Measurements from ENCODE around the gene EEPD1.
"Not testable (repeated sequence)": the region's sequence is repeated elsewhere in the genome, so short reads cannot be mapped to it uniquely, and the experiment has no call there.

EEPD1 gene

DNA sequence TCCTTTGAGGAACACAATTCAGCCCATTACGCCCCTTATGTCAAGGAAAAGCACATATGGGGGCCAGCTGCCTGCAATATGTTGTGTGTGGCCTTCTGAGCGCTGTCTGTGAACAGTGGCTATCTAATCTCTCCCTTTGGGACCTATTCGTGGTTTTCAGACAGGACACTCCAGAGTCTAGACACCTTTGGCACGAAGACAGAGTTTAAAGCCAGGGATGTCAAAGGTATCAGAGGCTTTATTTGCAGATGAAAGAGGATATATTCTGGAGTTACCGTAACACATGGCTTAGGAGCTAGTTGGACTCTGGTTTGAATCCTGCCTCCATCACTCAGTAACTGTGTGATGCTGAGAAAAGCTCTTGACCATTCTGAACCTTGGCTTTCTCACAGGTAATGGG, 14.8 kb upstream of the EEPD1 start:
- DNase-seq = no peak
- H3K27me3 Mint-ChIP-seq = peaks cover 17% of the 10 kb centered on the region
- no peaks in the 10 kb centered on the region for H3K4me1 Mint-ChIP-seq
- no peak overlapping the region for H3K27ac Mint-ChIP-seq
- CTCF ChIA-PET = no interaction called here
- H3K36me3 Mint-ChIP-seq = no peaks in the 10 kb centered on the region
- H3K4me3 Mint-ChIP-seq = no peak overlapping the region
- H3K9me3 Mint-ChIP-seq = no peaks in the 10 kb centered on the region

DNA sequence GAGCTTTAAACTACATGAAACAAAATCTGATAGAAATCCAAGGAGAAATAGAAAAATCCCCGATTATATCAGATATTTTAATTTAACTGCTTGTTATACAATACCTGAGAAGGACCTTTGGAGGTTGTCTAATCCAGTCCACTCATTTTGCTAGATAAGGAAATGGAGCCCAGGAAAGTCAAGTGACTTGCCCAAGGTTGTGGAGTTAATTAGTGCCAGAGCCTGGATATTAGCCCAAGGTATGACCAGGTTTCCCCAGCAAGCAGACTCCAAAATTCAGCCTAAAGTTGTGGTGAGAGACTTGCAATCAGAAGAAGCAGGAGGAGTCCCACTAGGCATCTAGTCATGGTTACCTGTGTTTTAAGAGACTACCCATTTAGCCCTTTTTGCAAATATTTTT, 11.7 kb upstream of the EEPD1 start:
- Mint-ChIP-seq H3K4me3 (no peak overlapping the region), H3K36me3 (no peaks in the 10 kb centered on the region), H3K9me3 (no peaks in the 10 kb centered on the region), H3K27ac (no peak overlapping the region), H3K4me1 (no peaks in the 10 kb centered on the region), H3K27me3 (peaks cover 9% of the 10 kb centered on the region)
- CTCF ChIA-PET = no interaction called here
- DNase-seq = no peak

DNA sequence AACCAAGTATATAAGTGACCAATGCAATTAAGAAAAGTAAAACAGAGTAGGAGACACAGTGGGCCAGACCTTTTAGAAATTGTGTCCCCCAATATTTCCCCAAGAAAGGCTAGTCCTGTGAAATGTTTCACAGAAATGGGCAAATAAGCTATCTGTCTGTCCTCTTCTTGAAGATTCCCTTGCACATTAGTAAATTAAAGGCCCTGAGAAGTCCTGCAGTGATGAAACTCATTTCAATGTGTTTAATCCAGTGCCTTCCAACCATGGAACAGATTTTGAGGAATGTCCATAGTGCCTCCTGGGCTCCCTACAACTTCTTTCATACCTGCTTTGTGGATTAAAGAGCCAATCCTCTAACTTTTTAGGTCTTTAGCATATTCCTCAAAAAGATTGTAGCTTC, 11.2 kb upstream of the EEPD1 start:
- CTCF ChIA-PET = no interaction called here

DNA sequence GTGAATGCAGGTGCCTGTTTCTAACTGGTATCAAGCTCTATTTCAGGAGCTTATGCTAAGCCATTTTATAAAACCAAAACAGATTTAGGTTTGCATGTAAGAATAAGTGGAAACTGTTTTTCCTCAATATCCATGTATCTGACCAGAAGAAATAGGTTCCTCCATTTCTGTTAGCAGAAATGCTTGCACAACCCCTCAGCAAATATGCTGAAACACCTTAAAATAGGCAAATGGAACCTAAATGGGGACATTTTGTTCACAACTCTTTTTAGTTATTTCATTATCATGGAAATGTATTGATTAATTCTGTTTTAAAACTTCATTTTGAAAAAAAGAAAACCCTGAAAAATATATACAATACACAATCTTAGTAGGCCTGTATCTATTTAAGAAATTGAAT, 8.9 kb upstream of the EEPD1 start:
- peaks cover 20% of the 10 kb centered on the region for H3K27me3 Mint-ChIP-seq
- H3K4me3 Mint-ChIP-seq = no peak overlapping the region
- CTCF ChIA-PET = no interaction called here
- no peak for DNase-seq
- peaks cover 2% of the 10 kb centered on the region for H3K9me3 Mint-ChIP-seq
- H3K36me3 Mint-ChIP-seq = no peaks in the 10 kb centered on the region
- H3K27ac Mint-ChIP-seq = no peak overlapping the region
- no peaks in the 10 kb centered on the region for H3K4me1 Mint-ChIP-seq

More for the DNA sequence above, 11.2 kb upstream of the EEPD1 start:
- Mint-ChIP-seq H3K9me3 (no peaks in the 10 kb centered on the region), H3K27ac (no peak overlapping the region), H3K4me3 (no peak overlapping the region), H3K4me1 (no peaks in the 10 kb centered on the region), H3K27me3 (peaks cover 12% of the 10 kb centered on the region), H3K36me3 (no peaks in the 10 kb centered on the region)
- DNase-seq = no peak

GRCh38 chr7:36145686-36146085, 7.4 kb upstream of the EEPD1 start:
- Mint-ChIP-seq H3K4me3 (no peak overlapping the region), H3K27ac (no peak overlapping the region), H3K27me3 (peaks cover 27% of the 10 kb centered on the region), H3K9me3 (peaks cover 2% of the 10 kb centered on the region), H3K36me3 (no peaks in the 10 kb centered on the region), H3K4me1 (no peaks in the 10 kb centered on the region)
- CTCF ChIA-PET = no interaction called here
- no peak for DNase-seq

DNA sequence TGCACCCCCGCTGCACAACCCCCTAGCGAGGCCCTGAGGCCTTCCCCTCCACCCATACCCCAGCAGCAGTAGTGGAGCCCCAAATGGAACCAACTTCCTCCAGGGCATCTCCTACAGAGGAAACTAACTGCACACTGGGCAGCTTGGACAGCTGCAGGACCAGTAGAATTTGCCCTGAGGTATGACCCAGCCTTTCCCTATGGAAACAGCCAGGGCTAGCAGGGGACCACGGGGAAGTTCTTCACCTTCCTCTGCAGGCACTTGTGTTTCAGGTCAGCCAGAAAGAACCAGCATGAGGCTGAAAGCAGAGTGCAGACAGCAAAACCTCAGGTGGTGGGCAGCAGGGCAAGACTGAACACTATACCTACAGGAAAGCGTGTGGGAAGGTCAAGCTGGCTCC, 5.7 kb upstream of the EEPD1 start:
- H3K27ac Mint-ChIP-seq = no peak overlapping the region

GRCh38 chr7:36148422-36149065, 4.5 kb upstream of the EEPD1 start:
- no peak for DNase-seq
- Mint-ChIP-seq H3K4me1 (peaks cover 7% of the 10 kb centered on the region), H3K9me3 (peaks cover 2% of the 10 kb centered on the region), H3K27ac (no peak overlapping the region), H3K36me3 (no peaks in the 10 kb centered on the region), H3K27me3 (peaks cover 27% of the 10 kb centered on the region), H3K4me3 (no peak overlapping the region)
- CTCF ChIA-PET = interaction anchor here (0.6 kb wide), 1 partner anchor 423 kb away, joined by 3 read pairs; no protein-coding TSS in a partner anchor

More for the DNA sequence above, 5.7 kb upstream of the EEPD1 start:
- Mint-ChIP-seq H3K27me3 (peaks cover 27% of the 10 kb centered on the region), H3K4me3 (no peak overlapping the region), H3K4me1 (peaks cover 3% of the 10 kb centered on the region), H3K9me3 (peaks cover 2% of the 10 kb centered on the region), H3K36me3 (no peaks in the 10 kb centered on the region)
- CTCF ChIA-PET = no interaction called here
- no peak for DNase-seq

DNA sequence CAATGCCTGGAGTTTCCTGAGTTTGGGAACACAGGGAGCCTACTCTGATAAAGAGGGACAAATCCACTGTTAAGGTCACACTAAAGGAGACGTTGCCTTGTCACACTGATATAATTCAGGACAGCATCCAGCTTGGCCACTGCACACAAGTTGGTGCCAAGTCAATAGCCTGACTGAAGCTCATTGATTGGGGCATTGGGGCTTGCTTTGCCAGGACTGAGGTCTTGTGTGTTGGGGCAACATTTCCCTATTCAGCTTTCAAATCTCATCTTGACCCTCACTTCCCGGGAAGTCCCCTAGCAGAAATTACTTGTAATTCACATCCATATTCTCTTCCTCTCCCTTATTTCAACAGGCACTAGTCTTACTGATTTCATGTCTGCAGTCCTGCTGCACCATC, 3.8 kb upstream of the EEPD1 start:
- not testable (repeated sequence) for DNase-seq, H3K27ac Mint-ChIP-seq, H3K4me3 Mint-ChIP-seq, H3K36me3 Mint-ChIP-seq, H3K9me3 Mint-ChIP-seq
- Mint-ChIP-seq H3K27me3 (peaks cover 30% of the 10 kb centered on the region), H3K4me1 (peaks cover 14% of the 10 kb centered on the region)
- CTCF ChIA-PET = interaction anchor here (0.6 kb wide), 1 partner anchor 424 kb away, joined by 3 read pairs; no protein-coding TSS in a partner anchor

GRCh38 chr7:36149694-36150452, 3.2 kb upstream of the EEPD1 start:
- H3K4me3 Mint-ChIP-seq = no peak overlapping the region
- no peaks in the 10 kb centered on the region for H3K36me3 Mint-ChIP-seq
- CTCF ChIA-PET = no interaction called here
- peaks cover 2% of the 10 kb centered on the region for H3K9me3 Mint-ChIP-seq
- no peak overlapping the region for H3K27ac Mint-ChIP-seq
- peaks cover 16% of the 10 kb centered on the region for H3K4me1 Mint-ChIP-seq
- H3K27me3 Mint-ChIP-seq = peaks cover 37% of the 10 kb centered on the region
- no peak for DNase-seq

DNA sequence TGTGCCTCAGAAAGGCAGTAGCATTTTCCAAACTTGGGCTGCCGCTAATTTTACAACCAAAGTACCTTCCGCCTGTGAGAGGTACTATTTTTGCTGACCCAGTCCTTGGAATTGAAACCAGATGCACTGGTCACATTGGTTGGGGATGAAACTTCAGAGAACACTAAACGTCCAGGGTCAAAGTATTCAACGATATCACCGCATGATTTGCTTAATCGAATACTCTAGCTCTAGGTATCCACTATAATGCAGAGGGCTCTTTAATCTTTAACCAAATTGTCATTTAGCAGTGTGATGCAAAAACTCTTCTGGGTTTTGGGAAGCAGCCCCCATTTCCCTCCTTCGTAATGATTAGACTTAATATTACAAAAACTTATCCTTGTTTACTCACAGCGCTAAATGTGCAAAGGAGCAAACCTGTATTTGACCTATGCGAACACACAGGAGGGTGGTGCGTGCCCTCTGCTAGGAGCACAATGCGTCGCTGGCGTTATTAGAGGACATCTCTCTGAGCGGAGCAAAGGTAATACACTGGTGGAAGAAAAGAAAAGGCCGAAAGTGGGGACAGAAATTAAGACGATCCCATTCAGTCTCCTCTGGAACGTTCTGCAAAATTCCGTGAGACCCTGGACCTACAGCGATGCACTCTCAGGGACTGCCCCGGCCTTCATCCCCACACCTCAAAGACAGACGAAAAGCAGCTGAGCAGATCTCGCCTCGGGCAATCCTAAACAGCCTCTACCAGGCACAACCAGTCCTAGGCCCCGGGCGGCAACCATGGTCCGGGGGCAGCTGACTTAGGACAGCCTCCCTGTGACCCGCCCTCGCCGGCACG, 916 bp upstream of the EEPD1 start:
- H3K27ac Mint-ChIP-seq = peak overlapping the region; percentile 39
- peaks cover 40% of the 10 kb centered on the region for H3K27me3 Mint-ChIP-seq
- no peak for DNase-seq
- H3K9me3 Mint-ChIP-seq = peaks cover 2% of the 10 kb centered on the region
- CTCF ChIA-PET = no interaction called here
- H3K36me3 Mint-ChIP-seq = no peaks in the 10 kb centered on the region
- peaks cover 19% of the 10 kb centered on the region for H3K4me1 Mint-ChIP-seq
- H3K4me3 Mint-ChIP-seq = peak overlapping the region; percentile 75

DNA sequence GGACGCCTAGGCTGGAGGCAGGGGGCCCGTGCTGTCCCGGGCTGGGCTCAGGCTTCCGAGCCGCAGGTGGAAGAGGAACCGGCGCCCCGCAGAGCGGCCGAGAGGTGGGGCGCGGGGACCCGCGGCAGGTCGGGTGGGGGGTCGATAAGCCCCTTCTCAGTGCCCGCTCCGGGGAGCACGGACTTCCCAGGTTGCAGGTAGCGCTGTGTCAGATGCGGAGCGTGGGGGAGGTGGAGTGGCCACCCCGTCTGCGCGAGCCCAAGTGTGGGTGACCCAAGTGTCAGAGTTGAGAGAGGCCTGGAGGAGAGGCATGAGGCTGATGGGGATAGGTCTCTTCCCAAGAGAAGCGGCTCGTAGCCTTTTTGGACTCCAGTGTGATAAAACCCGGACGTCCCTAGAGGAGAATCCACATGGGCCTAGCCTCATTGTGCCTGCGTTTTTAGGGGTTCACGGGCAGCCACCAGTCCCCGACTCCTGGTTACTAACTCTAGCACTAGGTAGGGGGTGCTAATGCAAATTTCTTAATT, 580 bp downstream of the EEPD1 start:
- peak; percentile 43 for DNase-seq
- Mint-ChIP-seq H3K36me3 (no peaks in the 10 kb centered on the region), H3K9me3 (no peaks in the 10 kb centered on the region), H3K4me3 (peak overlapping the region; percentile 75), H3K27me3 (peaks cover 32% of the 10 kb centered on the region), H3K27ac (no peak overlapping the region), H3K4me1 (peaks cover 19% of the 10 kb centered on the region)
- CTCF ChIA-PET = no interaction called here

GRCh38 chr7:36154255-36155212, 1.5 kb downstream of the EEPD1 start:
- Mint-ChIP-seq H3K4me3 (peak overlapping the region; percentile 75), H3K27me3 (peaks cover 32% of the 10 kb centered on the region), H3K9me3 (no peaks in the 10 kb centered on the region), H3K36me3 (no peaks in the 10 kb centered on the region), H3K27ac (no peak overlapping the region), H3K4me1 (peaks cover 19% of the 10 kb centered on the region)
- CTCF ChIA-PET = no interaction called here
- no peak for DNase-seq

DNA sequence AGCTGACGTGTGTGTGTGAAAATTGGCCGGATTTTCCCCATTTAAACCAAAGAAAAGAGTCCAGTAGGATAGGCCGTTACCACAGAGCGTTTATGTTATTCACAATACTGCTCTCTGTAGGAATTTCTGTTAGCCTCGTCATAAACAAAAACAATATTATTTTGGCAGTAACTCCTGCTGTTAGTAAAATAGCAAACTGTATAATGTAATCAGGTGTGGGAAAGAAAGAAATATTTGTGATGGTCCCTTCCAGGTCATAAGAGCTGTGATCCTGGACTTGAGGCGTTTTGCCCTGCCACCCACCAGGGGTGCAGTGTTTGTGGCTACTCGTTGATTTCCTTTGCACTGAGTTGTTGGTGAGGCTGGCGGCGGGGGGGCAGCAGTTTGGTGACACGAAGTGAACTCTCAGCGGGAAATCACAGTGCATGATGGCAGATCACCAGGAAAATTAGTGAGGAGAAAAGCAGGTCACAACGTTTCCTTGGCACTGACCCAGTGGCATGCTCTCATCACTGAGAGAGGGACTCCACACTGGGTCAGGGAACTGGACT, 2.8 kb downstream of the EEPD1 start:
- Mint-ChIP-seq H3K36me3 (no peaks in the 10 kb centered on the region), H3K4me1 (peaks cover 19% of the 10 kb centered on the region), H3K9me3 (no peaks in the 10 kb centered on the region), H3K4me3 (no peak overlapping the region), H3K27ac (no peak overlapping the region), H3K27me3 (peaks cover 25% of the 10 kb centered on the region)
- CTCF ChIA-PET = interaction anchor here (0.5 kb wide), 1 partner anchor 316 kb away, joined by 3 read pairs; no protein-coding TSS in a partner anchor
- DNase-seq = no peak
